ENCODE measurements around the gene P2RY2.

The P2RY2 gene

DNA sequence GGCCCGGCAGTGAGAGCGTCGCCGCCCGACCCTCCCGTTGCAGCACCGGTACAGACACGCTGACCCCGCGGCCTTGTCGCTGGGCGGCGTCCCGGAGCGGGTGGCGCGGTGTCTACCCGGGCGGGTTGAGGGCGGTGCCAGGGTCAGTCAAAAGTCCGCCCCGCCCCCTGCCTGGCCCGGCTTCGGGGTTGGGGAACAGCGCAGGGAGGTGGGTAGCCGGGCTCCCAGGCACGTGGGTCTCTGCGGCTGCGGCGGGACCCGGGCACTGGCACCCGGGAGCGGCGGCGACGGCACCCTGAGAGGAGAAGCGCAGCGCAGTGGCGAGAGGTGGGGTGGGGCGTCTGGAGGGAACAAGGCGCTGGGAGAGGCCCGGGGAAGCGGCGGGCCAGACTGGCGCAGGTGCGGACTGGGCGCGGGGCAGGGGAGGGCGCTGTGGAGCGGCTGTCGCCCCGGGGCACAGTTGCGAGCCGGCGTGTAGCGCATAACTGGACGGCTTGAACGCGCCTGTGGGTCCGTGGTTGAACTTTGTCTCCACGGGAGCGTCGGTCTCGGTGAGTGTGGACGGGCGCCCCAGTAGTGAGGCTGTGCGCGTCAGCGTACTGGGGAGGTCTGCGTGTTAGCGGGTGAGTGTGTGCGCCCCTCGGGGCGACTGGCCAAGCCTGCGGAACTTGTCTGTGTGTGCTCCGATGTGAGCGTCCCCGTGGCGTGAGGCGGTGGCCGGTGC, at the start of gene P2RY2:
P2RY2 (plus strand) TSS at position 176 of the 724 bp plus-strand sequence. CDS start 15,879 bp downstream, outside the sequence.
- DNase-seq = peak; percentile 36 to 71

DNA sequence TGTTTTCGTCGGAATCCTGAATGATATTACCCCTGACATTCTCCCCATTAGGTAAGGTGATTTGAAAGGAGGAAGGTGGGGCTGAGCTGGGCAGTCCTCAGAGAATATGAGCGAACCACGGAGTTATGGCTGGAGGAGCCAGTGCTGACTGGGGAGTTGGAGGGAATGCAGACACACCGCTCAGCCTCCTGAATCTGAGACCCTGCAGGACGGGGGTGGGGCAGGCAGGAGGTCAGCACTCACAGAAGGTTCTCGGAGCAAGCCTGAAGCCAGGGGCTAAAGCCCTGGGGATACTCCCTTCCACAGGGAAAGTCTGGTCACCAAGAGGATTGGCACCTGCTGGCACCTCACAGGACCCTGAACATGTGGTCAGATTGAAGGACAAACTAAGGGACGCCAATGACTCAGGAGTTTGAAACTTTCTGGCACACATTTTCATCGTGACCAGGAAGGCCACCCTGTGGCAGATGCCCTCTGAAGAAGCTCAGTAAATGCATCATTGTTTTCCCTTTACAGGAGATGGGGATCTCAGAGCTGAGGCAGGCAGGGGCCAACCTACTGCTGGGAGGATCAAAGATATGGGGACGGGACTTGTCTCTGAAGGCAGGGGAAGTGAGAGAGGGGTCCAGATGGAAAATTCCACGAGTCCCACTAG, 49.0 kb upstream of the P2RY2 start:
- no peak for DNase-seq

DNA sequence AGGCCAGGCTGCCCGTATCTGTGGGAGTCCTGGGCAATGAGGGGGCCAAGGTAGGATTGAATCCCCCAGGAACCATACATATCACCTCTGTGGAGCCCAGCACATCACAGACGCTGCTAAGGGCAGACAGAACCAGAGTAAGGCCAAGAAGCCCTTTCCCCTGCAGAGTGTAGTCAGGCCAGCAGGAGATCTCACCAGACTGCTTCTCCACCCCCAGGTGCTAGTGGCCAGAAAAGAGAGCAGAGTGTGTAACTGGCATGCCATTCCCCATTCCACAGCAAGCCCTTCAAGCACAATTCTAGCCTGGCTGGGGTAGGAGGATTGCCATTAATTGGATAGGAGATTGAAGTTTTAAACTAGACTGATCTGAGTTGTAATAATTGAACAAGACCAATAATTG, 47.9 kb upstream of the P2RY2 start:
- DNase-seq = no peak

DNA sequence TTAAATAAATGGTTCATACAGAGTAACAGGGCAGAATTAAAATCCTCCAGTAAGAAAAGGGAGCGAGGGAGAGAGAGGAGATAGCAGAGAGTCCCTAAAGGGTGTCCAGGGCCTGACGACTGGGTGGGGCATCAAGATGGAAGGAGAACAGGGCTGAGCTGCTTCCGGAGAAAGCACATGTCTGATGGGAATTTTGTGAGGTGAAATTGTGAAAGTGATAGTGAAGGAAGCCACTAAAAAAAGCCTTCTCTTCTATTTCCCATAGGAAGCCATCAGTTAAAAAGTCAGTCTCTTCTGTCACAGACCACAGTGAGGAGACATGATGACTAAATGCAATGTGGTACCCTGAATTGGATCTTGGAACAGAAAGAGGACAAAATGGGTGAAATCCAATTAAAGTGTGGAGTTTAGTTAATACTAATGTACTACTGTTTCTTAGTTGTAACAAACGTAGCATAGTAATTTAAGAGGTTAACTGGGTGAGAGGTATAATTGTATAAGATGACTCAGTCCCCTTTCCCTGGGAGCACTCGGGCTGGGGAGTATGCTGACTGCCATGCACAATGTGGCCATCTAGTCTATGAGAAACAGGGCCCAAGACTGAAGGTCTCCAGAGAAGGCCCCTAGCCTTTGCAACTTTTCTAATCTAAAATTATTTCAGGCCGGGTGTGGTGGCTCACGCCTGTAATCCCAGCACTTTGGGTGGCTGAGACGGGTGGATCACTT, 46.5 kb upstream of the P2RY2 start:
- DNase-seq = no peak

DNA sequence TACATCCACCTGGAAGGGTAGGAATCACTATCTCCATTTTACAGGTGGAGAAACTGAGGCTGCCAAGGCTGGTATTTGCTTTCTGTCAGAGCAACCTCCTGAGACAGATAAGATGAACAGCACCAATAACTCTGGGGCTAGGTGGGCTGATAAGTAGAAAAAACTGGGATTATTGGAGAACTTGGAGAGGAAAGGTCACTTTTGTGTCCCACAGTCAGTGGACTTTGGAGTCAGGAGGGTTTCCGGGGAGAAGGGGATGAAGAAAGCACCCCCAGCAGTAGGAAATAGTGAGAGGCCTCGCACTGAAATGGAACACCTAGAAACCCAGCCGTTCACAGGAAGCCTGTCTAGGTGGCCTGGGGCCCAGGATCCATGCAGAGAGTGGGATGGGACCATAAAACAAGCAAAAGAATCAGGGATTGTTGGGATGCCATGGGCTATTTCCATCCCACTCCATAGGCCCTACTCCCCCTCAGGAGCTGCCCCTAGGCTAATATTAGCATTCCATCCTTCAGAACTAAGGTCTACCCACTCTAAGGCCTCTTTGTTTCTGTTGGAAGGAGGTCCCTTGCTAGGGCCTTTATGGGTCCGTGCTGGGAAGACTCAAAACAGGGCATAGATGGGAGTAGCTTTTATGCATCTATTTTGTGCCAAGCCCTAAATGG, 45.0 kb upstream of the P2RY2 start:
- no peak for DNase-seq

DNA sequence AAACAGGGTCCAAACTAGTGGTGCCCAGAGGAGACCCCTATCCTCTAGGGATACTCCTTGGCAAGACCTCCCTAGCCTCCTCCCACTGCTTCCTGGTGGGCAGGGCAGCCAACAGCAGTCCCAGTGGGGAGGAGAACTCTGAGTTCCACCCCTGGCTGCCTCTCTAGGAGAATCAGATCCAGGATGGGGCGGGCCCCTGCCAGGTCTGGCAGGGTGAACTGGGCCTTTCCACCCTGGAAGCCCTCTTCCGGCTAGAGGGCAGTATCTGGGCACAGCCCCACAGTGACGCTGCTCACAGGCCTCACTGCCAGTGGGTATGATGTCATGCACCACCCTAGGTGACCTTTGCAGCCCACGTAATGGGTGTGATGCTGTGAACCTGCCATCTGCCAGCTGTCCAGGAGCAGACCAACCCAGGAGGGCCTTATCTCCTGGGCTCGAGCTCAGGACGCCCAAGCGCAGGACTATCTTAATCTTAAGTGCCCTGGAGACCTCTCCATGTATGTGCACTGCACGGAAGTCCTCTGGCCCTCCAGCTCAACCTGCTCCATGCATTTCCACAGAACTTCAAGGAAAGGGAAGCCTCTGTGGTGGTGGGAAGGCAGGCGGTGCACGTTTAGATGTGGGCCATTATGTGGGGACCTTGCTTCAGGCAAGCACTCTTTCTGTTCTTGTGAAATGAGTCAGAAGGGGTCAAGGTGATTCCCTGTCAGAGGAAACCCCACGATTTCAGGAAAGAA, 44.2 kb upstream of the P2RY2 start:
- DNase-seq = no peak

DNA sequence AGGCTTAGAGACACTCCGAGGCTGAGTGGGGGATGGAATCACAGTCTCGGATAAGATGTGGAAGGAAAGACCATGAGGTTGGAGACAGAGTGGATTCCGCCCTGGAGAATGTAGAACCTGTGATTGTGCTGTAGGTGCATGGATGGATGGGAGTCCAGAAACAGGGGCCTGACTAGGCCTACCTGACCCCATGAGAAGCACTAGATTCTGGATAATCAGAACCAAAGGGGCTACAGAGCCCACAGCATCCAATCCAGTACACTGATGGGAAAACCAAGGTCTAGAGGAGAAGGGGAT, 43.6 kb upstream of the P2RY2 start:
- no peak for DNase-seq

DNA sequence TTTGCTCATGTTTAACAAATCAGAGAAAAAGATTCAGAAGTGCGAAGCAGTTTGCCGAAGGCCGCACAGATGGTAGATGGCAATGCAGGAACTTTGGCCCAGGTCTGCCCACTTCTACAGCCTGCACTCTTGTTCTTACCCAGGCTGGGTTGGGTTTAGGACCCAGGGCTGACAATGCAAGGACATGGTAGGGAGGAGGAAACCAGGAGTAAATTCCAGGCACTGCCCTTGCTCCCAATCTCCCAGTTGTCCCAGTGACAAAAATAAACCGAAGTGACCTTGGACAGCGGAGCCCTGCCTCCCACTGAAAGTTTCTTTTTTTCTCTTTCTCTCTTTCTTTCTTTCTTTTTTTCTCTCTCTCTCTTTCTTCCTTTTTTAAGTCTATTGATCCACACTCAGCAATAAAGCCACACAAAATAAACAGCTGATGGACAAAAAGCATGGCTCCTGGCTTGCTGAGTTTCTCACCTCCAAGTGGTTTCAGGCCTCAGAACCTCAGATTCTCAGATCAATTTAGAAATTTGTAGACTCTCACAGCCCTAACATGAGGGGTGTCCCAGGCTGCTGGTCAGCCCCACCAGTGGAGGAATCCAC, 42.4 kb upstream of the P2RY2 start:
- no peak for DNase-seq

DNA sequence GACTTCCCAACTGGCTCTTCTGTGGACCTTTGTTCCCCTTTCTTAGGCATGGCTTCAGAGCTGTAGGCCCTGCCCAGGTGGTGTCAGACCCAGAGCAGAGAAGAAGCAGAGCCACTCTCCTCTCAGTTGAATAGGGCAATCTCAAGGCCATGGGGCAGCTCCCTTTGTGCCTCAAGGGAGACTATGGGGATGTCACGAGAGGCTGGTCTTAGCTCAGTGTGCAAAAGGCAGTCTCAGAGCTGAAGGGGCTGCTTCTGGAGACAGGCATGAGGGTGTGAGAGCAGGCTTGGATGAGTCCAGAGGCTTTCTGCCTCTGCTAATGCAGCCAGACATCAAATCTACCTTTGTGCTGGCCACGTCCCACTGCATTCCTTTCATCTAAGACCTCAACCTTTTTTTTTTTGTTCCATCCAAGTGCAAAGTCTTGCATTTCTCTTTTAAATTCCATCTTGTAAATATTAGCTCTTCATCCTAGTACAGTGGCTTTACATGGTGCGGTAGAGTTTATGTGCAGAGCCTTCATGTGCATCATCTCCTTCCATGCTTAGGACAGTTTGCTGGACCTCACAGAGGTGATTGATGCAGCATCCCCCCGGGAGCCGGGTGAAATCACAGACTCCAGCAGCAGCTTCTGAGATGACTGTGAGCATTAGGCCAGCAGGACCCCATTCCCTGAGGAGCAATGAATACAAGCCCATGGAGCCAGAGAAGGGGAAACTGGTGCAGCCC, 41.8 kb upstream of the P2RY2 start:
- no peak for DNase-seq

DNA sequence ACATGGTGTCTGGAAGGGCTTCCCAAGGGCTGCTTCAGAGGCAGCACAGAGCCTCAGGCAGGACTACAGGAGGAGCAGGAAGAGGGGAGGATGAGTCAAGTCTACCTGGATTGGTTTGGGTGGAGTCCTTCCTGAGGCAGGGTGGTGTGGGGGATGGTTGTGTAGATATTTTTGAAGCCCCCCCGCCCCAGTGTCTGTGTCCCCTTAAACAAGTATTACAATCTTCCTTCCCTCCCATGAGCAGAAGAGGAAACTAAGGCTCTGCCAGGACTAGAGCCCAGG, 41.3 kb upstream of the P2RY2 start:
- DNase-seq = no peak

DNA sequence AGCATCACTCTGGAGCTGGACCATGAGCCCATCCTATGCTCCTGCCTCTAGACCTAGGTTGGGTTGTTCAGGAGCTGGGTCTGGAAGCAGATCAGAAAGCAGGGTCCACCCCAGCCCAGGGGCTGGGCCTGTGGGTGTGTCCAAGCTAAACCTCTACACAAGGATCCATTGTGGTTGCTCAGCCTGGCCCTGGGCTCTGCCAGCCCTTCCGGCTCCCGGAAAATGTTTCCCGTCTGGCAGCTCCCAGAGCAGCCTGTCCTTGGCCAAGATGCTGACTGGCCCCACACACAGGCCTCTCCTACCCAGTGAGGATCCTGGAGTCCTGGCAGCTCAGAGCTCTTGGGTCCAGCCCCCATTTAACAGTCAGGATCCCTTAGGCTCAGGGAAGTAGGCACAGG, 40.7 kb upstream of the P2RY2 start:
- DNase-seq = no peak

DNA sequence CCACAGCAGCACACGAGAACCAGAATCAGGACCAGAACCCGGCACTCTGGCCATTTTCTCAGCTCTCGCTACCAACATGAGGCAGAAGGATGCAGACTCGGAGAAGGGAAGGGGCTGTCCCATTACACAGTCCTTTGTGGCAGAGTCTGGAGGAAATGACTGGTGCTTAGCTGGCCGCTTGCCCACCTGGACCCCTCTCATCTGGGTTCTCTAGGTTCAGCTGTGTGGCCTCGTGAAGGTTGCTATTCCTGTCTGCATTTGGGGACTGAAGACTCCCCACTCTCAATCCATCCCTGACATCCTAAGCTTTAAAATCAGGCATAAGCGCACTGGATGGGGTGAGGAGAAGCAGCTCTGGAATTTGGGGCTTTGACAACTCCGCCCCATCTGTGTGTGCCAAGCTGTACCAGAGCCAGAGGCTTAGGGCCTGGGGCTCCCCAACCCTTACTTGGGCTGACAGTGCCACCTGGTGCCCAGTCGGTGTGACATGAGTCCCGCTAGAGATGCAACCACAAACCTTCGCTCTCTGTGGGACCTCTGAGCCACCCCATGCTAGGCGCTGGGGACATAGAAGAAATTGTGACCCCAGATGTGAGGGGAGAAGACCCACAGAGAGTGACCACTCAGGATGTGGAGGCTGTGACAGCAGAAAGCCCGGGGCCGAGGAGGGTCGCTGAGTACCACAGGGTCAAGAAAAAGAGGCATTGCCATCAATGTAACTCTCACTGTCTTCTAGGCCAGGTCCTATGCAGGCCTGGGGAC, 40.1 kb upstream of the P2RY2 start:
- peak; percentile 81 to 82 for DNase-seq

DNA sequence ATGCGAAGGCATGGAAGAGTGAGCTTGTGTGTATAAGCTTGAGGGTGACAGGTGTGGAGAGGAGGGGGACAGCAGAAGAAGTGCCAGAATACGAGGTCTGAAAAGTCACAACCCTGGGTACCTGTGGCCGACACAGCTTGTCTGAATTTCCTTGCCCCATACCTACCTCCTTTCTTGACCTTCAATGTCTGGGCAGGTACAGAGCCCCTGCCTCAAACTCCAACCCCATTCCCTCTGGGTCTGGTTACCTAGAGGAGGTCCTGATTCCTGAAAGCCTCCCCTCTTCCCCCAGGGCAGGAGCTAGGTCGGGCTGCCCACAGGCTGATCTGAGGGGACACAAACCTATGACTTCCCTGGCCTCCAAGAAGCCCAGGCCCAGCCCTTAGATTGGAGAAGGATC, 39.4 kb upstream of the P2RY2 start:
- no peak for DNase-seq

DNA sequence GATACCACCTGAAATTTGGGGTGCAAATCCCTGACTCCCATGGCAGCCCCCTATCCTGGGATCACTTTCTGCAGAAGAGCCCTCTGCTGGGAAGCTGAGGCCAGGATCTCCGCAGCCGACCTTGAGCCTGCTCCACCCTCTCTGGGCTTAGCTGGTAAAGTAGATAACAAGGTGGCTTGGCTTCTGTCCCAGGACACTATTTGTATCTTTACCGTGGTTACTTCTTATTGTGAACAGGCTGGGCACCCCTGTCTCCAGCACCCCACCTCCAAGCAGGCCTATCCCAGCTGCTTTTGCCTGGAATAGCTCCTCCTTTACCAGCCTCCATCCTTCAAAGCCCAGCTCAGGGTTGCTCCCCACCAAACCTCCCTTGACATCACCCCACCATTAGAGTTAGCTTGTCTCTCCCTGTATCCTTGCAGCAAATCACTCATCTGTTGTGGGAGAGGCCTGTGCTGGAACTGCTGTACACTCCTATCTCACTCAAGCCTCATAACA, 35.2 kb upstream of the P2RY2 start:
- no peak for DNase-seq

DNA sequence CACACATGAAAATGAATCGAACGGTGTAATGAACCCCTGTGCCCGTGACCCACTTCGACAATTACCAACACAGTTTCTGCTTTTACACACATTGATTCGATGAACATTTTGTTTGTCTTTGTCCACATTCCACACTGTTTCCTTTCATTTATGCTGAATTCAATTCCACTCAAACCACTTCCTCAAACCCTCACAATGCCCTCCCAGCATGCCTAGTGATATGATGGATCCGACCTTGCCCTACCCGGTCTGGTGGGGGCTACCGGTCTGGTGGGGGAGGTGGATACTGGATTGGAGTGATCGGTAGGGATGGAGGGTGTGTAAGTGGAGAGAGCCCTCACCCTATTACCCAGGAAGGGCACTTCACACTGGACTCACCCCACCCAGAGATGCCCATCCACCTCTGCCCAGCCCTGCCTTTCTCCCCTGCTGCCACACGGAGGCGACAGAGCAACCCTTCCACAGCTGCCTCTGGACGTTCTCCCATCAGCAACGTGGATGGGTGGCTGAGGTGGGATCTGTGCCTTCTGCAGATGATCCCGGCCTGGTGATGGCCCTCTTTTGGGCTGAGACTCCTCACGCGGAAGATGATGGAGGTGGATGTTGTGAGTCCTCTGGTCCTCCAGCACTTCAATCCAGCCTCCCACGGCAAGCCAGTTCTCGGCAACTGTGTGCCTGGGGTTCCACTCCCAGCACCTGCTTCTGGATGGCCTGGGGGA, 33.0 kb upstream of the P2RY2 start:
- DNase-seq = peak; percentile 59 to 71

DNA sequence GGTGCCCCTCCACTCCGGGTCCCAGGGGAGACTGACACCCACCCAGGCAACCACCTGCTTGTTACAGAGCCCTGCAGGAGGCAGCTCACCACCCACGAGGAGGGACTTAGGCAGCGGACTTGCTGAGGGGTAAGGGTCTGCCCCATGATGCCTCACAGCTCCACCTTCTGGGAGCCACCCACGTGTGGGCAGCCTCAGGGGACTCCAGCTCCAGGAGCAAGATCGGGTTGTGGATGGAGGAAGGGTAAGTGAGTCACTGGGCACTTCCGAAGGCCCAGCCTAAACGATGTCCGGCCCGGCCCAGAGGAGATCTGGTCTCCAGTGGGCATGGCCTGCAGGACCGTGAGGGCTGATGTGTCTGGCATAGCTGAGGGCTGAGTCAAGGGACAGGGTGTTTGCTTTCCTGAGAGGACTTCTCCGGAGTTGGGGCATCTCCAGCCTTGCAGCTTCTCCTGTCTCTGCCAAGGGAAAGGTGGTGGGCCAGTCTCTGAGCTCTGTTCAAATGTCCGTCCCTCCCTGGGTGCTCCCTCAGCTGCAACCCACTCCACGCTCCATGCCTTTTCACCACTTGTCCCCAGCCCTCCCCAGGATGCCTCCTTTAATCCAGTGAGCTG, 32.3 kb upstream of the P2RY2 start:
- DNase-seq = no peak

DNA sequence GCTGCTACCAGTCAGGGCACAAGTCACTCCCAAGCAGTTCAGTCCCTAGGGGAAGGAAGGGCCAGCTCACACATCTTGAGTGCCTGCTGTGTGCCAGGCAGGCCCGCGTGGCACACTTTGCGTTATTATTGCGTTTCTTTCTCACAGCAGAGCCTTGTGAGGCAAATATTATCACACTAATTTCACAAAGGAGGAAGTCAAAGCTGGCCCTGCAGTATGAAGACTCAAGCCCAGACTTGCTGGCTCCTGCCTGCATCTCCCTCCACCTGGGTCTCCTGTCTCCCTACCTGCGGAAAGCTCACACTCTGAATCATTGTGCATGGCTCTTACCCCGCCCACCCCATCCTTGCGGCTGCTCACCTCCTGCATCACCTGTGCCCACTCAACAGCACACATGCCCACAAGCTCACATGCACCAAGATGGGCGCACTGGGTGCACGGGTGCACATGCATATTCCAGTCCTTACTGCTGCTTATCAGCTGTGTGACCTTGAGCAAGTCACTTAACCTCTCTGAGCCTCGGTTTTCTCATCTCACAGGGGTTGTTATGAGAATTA, 31.7 kb upstream of the P2RY2 start:
- no peak for DNase-seq

DNA sequence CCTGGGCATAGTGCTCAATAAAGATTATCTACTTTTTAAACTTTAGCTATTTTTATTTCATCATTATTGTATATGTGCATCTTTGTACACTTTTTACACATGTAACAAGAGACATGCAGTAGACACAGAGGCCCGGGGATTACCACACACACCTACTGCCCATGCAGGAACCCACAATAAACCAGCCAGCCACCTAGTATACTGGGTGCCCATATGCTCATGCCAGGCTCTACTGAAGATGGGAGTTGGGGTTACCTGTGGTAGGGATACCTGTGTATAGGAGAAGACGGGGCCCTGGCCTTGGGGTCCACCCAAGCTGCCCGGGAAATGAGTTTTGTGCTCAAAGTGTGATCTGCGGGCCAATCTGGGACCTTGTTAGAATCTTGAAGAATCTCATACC, 31.2 kb upstream of the P2RY2 start:
- DNase-seq = no peak

DNA sequence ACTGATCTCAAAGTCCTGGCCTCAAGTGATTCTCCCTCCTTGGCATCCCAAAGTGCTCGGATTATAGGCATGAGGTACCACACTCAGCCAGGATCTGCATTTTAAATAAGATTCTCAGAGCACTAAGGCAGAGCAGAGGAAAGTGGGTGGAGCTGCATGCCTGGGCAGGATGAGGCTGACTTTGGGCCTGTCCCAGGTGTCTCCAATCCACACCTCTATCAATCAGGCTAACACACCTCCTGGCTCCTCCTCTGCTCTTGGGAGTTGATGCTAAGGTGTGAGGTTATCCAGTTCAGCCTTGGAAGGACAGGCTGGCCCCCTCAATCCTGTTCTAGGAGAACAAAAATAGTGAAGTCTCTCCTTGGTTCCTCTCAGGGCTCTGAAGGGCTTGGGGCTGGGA, 30.2 kb upstream of the P2RY2 start:
- DNase-seq = no peak

DNA sequence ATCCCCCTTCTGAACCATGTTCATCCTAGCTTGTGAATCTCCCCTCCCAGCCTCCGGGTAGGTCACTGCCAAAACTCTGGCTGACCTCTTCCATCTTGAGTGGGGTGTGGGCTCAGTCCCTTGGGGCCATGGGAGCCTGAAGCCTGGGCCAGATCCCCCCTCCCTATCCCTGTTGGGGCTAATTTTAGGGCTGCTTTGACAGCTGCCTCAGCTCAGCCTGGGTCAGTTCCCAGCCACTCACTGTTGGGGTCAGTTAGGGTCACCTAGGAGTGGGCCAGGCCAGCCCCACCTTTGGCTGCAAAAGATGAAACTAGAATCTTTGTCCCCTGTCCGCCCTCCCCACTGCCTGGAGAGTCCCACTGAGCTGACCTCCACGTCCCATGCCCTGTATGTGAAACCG, 29.8 kb upstream of the P2RY2 start:
- DNase-seq = no peak
